Measurements from ENCODE around the gene MRPL34.
"Not testable (repeated sequence)": the region's sequence is repeated elsewhere in the genome, so short reads cannot be mapped to it uniquely, and the experiment has no call there.

MRPL34 gene

DNA sequence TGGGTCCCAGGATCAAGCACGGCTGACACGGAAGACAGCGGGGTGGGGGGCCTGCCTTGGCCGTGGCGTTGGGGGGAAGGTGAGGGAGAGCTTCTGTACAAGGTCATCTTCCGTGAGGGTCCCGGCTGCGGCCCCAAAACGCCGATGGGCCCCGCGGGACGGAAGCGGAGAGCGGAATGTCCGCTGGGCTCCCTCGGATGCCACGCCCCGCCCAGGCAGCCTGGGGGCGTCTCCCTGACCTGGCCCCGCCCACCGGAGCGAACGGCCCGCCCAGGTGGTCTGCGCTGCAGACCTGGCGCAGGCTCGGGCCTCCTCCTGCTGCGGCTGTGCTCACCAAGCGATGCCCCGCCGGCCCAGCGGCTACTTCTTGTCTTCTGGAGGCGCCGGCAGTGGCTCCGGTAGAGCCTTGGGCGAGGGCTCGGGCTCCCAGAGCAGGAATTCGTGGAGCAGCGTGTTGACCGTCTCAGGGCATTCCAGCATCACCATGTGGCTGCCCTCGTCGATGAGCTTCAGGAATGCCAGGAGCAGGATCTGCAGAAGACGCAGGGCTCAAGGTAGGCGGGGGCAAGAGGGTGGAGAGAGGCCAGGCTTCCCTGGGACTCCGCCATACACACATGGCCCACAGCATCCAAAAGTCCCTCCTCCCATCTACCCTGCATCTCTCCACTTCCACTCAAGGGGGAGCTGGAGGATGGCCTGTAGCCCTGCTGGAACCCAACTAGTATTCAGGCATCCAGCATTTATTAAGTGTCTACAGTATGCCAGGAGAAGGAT is 13.2 kb upstream of the MRPL34 start:
- Histone ChIP-seq H3K27ac (no peak overlapping the region), H3K9me3 (ENCODE audit: control insufficient read depth, low read length) (no peaks in the 10 kb centered on the region), H3K36me3 (ENCODE audit: control insufficient read depth, insufficient read depth, low read length) (no peaks in the 10 kb centered on the region), H2AFZ (no peak overlapping the region), H3K4me3 (ENCODE audit: low read depth, low read length) (peak overlapping the region; percentile 11), H3K9ac (no peak overlapping the region), H3K4me1 (peaks cover 5% of the 10 kb centered on the region), H3K79me2 (peaks cover 3% of the 10 kb centered on the region), H3K27me3 (ENCODE audit: control insufficient read depth, insufficient read depth, low read length) (no peaks in the 10 kb centered on the region), H3K4me2 (ENCODE audit: low read length) (peak overlapping the region; percentile 47)
- TF ChIP-seq CTCF (IDR thresholded peaks at IDR 0.05): peak; percentile 21

DNA sequence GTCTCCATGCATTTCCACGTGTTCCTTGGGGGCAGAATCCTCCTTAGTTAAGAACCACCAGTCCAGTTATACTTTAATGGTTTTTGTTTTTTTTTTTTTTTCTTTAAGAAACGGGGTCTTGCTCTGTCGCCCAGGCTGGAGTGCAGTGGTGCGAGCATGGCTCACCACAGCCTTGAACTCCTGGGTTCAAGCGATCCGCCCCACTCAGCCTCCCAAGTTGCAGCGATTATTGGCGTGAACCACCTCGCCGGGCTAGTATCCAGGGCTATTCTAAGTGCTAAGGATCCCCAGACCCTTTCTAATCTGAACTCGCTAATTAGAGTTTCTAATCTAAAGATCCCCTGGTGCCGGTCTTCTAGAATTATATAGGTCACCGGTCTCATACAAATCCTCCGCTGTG is 12.1 kb upstream of the MRPL34 start:
- H3K4me2 ChIP-seq (ENCODE audit: low read length): no peak overlapping the region
- TF ChIP-seq CTCF (IDR thresholded peaks at IDR 0.05): no peak
- H3K9ac ChIP-seq: no peak overlapping the region
- no peaks in the 10 kb centered on the region for H3K9me3 ChIP-seq (ENCODE audit: control insufficient read depth, low read length)
- peaks cover 5% of the 10 kb centered on the region for H3K4me1 ChIP-seq
- H3K79me2 ChIP-seq: peaks cover 3% of the 10 kb centered on the region
- H3K27me3 ChIP-seq (ENCODE audit: control insufficient read depth, insufficient read depth, low read length): no peaks in the 10 kb centered on the region
- no peak overlapping the region for H3K27ac ChIP-seq
- no peak overlapping the region for H3K4me3 ChIP-seq (ENCODE audit: low read depth, low read length)
- H2AFZ ChIP-seq: no peak overlapping the region
- no peaks in the 10 kb centered on the region for H3K36me3 ChIP-seq (ENCODE audit: control insufficient read depth, insufficient read depth, low read length)

DNA sequence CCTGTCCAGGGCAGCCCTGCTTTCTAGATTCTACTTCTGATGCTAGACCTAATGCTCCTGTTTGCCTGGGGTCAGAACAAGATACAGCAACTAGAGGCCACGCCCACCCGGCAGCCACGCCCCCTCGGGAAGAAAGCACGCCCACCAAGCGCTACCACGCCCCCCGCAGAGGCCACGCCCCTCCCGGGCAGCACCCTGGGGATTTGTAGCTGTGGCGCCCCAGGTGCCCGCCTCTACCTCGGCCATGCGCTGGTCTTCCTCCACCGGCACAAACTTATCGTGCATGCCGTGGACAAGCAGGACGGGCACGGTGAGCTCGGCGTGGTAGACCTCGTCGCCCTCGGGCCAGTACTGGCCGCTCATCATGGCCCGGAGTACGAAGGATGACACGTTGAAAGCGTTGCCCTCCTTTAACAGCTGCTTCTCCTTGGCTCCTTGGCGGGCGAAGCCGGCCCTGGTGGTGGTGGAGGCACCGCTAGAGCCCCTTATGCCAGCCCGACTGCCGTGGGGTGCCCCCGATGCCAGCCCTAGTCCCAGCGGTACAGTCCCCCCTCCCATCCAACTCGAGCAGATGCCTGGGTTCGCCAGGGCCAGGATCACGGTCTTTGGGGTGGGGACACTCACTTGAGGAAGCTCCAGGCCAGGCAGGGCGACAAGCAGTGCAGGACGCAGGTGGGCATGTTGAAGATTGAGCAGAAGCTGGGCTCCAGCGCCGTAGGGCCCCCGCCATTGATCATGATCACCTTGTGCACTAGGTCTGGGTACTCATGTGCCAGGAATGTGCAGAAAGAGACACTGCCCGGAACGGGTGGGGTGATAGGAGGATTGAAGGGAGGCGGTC is 11.4 kb upstream of the MRPL34 start:
- no peaks in the 10 kb centered on the region for H3K36me3 ChIP-seq (ENCODE audit: control insufficient read depth, insufficient read depth, low read length)
- H3K4me3 ChIP-seq (ENCODE audit: low read depth, low read length): no peak overlapping the region
- H3K79me2 ChIP-seq: peaks cover 3% of the 10 kb centered on the region
- H3K9ac ChIP-seq: no peak overlapping the region
- H2AFZ ChIP-seq: no peak overlapping the region
- no peak overlapping the region for H3K4me2 ChIP-seq (ENCODE audit: low read length)
- no peaks in the 10 kb centered on the region for H3K9me3 ChIP-seq (ENCODE audit: control insufficient read depth, low read length)
- no peak overlapping the region for H3K27ac ChIP-seq
- H3K27me3 ChIP-seq (ENCODE audit: control insufficient read depth, insufficient read depth, low read length): no peaks in the 10 kb centered on the region
- peaks cover 5% of the 10 kb centered on the region for H3K4me1 ChIP-seq
- no peak for TF ChIP-seq CTCF (IDR thresholded peaks at IDR 0.05)

DNA sequence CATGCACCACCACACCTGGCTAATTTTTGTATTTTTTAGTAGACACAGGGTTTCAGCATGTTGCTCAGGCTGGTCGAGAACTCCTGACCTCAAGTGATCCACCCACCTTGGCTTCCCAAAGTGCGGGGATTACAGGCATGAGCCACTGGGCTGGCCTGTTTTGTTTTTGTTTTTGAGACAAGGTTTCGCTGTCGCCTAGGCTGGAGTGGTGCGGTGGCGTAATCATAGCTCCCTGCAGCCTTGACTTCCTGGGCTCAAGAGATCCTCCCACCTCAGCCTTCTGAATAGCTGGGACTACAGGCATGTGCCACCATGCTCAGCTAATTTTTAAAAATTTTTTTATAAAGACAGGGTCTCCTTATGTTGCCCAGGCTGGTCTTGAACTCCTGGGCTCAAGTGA is 10.1 kb upstream of the MRPL34 start:
- not testable (repeated sequence) for H3K4me1 ChIP-seq; H3K36me3 ChIP-seq (ENCODE audit: control insufficient read depth, insufficient read depth, low read length); H3K9ac ChIP-seq; H2AFZ ChIP-seq; H3K4me2 ChIP-seq (ENCODE audit: low read length); H3K27me3 ChIP-seq (ENCODE audit: control insufficient read depth, insufficient read depth, low read length); H3K4me3 ChIP-seq (ENCODE audit: low read depth, low read length); H3K9me3 ChIP-seq (ENCODE audit: control insufficient read depth, low read length); H3K79me2 ChIP-seq
- peak overlapping the region; percentile 62 for H3K27ac ChIP-seq

DNA sequence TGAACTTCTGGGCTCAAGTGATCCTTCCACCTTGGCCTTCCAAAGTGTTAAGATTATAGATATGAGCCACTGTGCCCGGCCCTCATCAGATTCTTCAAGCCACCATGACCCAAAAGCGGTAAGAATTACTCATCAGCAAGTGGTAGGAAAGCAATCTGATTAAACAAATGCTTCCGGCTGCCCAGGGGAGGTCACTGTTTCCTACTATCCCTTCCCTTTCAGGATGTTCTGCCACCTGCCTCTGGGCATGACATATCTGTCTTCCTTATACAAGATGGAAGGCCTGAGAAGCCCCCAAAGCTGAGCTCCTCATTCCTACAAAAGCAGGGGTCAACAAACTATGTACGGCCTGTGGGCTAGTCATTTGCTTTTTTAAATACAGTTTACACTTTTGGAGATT is 9.4 kb upstream of the MRPL34 start:
- Histone ChIP-seq H3K4me1 (peaks cover 5% of the 10 kb centered on the region), H3K4me2 (ENCODE audit: low read length) (peak overlapping the region; percentile 9), H3K36me3 (ENCODE audit: control insufficient read depth, insufficient read depth, low read length) (no peaks in the 10 kb centered on the region), H3K27me3 (ENCODE audit: control insufficient read depth, insufficient read depth, low read length) (no peaks in the 10 kb centered on the region), H3K9ac (no peak overlapping the region), H3K4me3 (ENCODE audit: low read depth, low read length) (peak overlapping the region; percentile 18), H3K79me2 (peaks cover 3% of the 10 kb centered on the region), H3K27ac (peak overlapping the region; percentile 62), H2AFZ (no peak overlapping the region), H3K9me3 (ENCODE audit: control insufficient read depth, low read length) (no peaks in the 10 kb centered on the region)
- peak; percentile 48 for TF ChIP-seq CTCF (IDR thresholded peaks at IDR 0.05)

All from parathyroid adenoma (tissue), 2 donors.